Mucosa of descending colon (tissue), 3 donors: Measurements from ENCODE around the gene HRG. TPM values are rescaled to one million over a fixed set of nuclear protein-coding genes. Genes with fewer than 3 reads are reported as not detected.

Experiments used
- ATAC-seq: fragments of 200-7000 bp; cut with Tn5 transposase; one replicate; pipeline ENCODE4 v1.9.1; 2020; ENCODE audit warnings: mild to moderate bottlenecking, moderate library complexity
- DNase-seq, 3 donors: peaks; one replicate each; pipeline ENCODE4 v3.0.0-alpha.2; 2020
- H3K36me3 ChIP-seq: fragments of 200-600 bp; one replicate; pipeline ENCODE4 v1.8.0; 2021; ENCODE audit warnings: low read depth, mild to moderate bottlenecking
- H3K4me1 ChIP-seq: fragments of 200-600 bp; one replicate; pipeline ENCODE4 v1.8.0; 2021; ENCODE audit warnings: low read depth, mild to moderate bottlenecking
- H3K4me3 ChIP-seq: fragments of 200-600 bp; one replicate; pipeline ENCODE4 v1.8.0; 2021; ENCODE audit warnings: mild to moderate bottlenecking
- H3K9me3 ChIP-seq: fragments of 200-600 bp; one replicate; pipeline ENCODE4 v1.8.0; 2021; ENCODE audit warnings: mild to moderate bottlenecking
- CTCF ChIP-seq: fragments of 200-600 bp; IDR thresholded peaks from one replicate; pipeline ENCODE4 v1.8.0; 2022; ENCODE audit warnings: antibody characterized with exemption, mild to moderate bottlenecking
- intact Hi-C, 2 donors: fragments of 100-400 bp; cut with DNase I in 1 of 2; cut with micrococcal nuclease in 1 of 2; formaldehyde crosslinking; loops; one replicate each; pipeline versions ENCODE4 v1.11.0 to v1.11.1; 2022; cut with DNase I, micrococcal nuclease
- total RNA-seq, 3 donors: library from RNA; stranded (reverse); fragmentation: NEBNext Ultra II Directional in 2 of 3; extraction: Animal tissue kit (Norgen Biotek cat#: 25700) in 2 of 3; gene quantifications; one replicate each; pipeline versions ENCODE4 v1.2.1 to v1.2.4, GENCODE V29; 2021 to 2023
- donor health status: DM: no; HTN: no; CAD: no; lungs with moderate emphysema.
- donor health status: DM: no; HTN: no; CAD: no.
- donor health status: DM: no; HTN: yes; CAD: no.

Gene HRG
- total RNA-seq, 3 donors from 2014 or later: not detected

- Histone ChIP-seq H3K4me1 (no peaks in the 10 kb centered on the region), H3K4me3 (no peak overlapping the region), H3K9me3 (no peaks in the 10 kb centered on the region), H3K36me3 (no peaks in the 10 kb centered on the region)
- DNase-seq (no peak), ATAC-seq (no peak)
- no peak for TF ChIP-seq CTCF
- intact Hi-C loops: no loop called here
Measured at GRCh38 chr3:186663361-186664118, 2.3 kb upstream of the HRG start.

DNA sequence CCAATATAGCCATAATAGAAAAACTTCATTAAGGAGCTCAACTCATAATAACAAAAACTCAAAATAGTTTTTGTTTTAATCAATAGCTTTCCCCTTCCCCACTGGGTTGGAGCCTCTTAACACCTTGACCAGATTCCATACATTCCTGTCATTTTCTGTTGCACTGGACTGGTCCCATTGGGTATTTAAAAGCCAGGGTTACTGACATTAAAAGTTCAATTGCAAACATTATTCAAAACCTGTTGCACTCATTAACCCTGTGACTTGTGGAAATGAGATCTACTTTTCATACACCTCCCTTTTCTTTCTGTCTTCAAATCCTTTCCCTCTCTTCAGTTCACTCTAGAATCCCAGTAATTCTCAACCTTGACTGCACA, 1.7 kb upstream of the HRG start:
- Histone ChIP-seq H3K4me1 (no peaks in the 10 kb centered on the region), H3K4me3 (no peak overlapping the region), H3K36me3 (no peaks in the 10 kb centered on the region), H3K9me3 (no peaks in the 10 kb centered on the region)
- ATAC-seq (no peak), DNase-seq (no peak)
- TF ChIP-seq CTCF: no peak
- intact Hi-C loops: no loop called here

- Histone ChIP-seq H3K4me1 (no peaks in the 10 kb centered on the region), H3K4me3 (no peak overlapping the region), H3K9me3 (no peaks in the 10 kb centered on the region), H3K36me3 (no peaks in the 10 kb centered on the region)
- ATAC-seq: no peak
- intact Hi-C loops: no loop called here
- TF ChIP-seq CTCF: no peak
- no peak for DNase-seq
Measured at GRCh38 chr3:186664506-186664905, 1.3 kb upstream of the HRG start.

GRCh38 chr3:186668426-186668825, 2.6 kb downstream of the HRG start:
- Histone ChIP-seq H3K4me1 (no peaks in the 10 kb centered on the region), H3K36me3 (no peaks in the 10 kb centered on the region), H3K4me3 (no peak overlapping the region), H3K9me3 (no peaks in the 10 kb centered on the region)
- intact Hi-C loops: no loop called here
- ATAC-seq (no peak), DNase-seq (no peak)
- TF ChIP-seq CTCF: no peak

GRCh38 chr3:186669378-186670084, 3.7 kb downstream of the HRG start:
- Histone ChIP-seq H3K36me3 (no peaks in the 10 kb centered on the region), H3K9me3 (no peaks in the 10 kb centered on the region), H3K4me3 (no peak overlapping the region), H3K4me1 (no peaks in the 10 kb centered on the region)
- DNase-seq: no peak
- no peak for TF ChIP-seq CTCF
- intact Hi-C loops: no loop called here
- no peak for ATAC-seq
